Ovary (tissue), 3 donors: ENCODE data around the gene DPEP1.

Experiments used
- POLR2A ChIP-seq: fragments of 450-650 bp; IDR thresholded peaks from one replicate; pipeline ENCODE4 v1.6.1; 2017; ENCODE audit warnings: antibody characterized with exemption, mild to moderate bottlenecking, moderate library complexity
- TF ChIP-seq, protein P1 (sequence below), 3 donors: fragments of 450-650 bp in 2 of 3; fragments of 200-600 bp in 1 of 3; IDR thresholded peaks; one replicate each; pipeline versions ENCODE4 v1.5.1 to v1.8.0; 2016 to 2022; ENCODE audit warnings: antibody characterized with exemption in 3 of 3, mild to moderate bottlenecking in 1 of 3
- donor health status: DM: no; HTN: no; CAD: no.

DNA sequence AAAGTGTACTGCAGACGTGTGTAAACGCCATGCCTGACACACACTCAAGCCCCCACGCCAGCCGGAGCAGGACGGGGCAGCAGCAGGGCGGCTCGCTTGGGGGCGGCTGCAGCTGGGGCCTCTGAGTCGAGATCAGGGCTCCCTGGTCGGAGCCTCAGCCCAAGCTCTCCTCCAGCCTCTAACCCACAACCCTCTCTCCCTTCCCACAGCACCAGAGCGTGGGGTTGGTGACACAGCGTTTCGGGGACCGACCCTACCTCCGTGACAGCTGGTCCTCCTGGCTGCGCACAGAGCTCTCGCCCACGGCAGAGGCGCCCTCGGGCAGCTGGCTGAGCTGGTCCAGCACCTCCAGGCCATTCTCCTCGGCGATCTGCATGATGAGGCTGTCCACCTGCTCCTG is 32.8 kb downstream of the DPEP1 start:
- no peak for TF ChIP-seq POLR2A
- TF ChIP-seq, protein P1, sequence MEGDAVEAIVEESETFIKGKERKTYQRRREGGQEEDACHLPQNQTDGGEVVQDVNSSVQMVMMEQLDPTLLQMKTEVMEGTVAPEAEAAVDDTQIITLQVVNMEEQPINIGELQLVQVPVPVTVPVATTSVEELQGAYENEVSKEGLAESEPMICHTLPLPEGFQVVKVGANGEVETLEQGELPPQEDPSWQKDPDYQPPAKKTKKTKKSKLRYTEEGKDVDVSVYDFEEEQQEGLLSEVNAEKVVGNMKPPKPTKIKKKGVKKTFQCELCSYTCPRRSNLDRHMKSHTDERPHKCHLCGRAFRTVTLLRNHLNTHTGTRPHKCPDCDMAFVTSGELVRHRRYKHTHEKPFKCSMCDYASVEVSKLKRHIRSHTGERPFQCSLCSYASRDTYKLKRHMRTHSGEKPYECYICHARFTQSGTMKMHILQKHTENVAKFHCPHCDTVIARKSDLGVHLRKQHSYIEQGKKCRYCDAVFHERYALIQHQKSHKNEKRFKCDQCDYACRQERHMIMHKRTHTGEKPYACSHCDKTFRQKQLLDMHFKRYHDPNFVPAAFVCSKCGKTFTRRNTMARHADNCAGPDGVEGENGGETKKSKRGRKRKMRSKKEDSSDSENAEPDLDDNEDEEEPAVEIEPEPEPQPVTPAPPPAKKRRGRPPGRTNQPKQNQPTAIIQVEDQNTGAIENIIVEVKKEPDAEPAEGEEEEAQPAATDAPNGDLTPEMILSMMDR (IDR thresholded peaks at IDR 0.05), result no peak
